RWPE1 (cell line): ENCODE results near the gene CRLF1.
A peak's percentile ranks its signal among the peaks of the same experiment; 100 is the strongest.
"Not testable (repeated sequence)": the region's sequence is repeated elsewhere in the genome, so short reads cannot be mapped to it uniquely, and the experiment has no call there.

Experiments used
- CTCF ChIA-PET: fragments of 350-600 bp; sonication (Branson Sonifier 250); formaldehyde crosslinking; extraction: SDS; loops from one replicate; lab custom pipeline; 2021; lab: Yijun Ruan, JAX
- POLR2A ChIA-PET: fragments of 400-600 bp; formaldehyde crosslinking; extraction: SDS; loops from one replicate; lab custom pipeline; 2020; ENCODE audit warnings: antibody characterized with exemption; ENCODE audit not compliant: low non-redundant PET; lab: Yijun Ruan, JAX
- DNase-seq: peaks from one replicate; pipeline ENCODE4 v3.0.0; 2012; ENCODE audit warnings: low spot score
- H3K27ac ChIP-seq: fragments of 450-650 bp; 2 replicates; pipeline ENCODE4 v1.5.1; 2017
- CTCF ChIP-seq: fragments of 450-650 bp; conservative IDR thresholded peaks from 2 replicates; pipeline ENCODE4 v1.5.1; 2017; ENCODE audit warnings: low read depth, mild to moderate bottlenecking

Gene CRLF1

GRCh38 chr19:18603255-18603957, 3.2 kb downstream of the CRLF1 start:
- POLR2A ChIA-PET, result no interaction called here
- TF ChIP-seq CTCF, result no peak
- CTCF ChIA-PET, result interaction anchor here (0.6 to 1.9 kb wide), 3 partner anchors 9 to 337 kb away, joined by 3 to 10 read pairs (median 6); no protein-coding TSS in a partner anchor
- DNase-seq, result no peak
- H3K27ac ChIP-seq, result peak overlapping the region; percentile 2

- ChIA-PET CTCF (no interaction called here), POLR2A (no interaction called here)
- H3K27ac ChIP-seq, result 0 out of 2 replicates have a peak overlapping the region, but pooled peaks have one; percentile 1
- TF ChIP-seq CTCF, result no peak
- no peak for DNase-seq
Observed at GRCh38 chr19:18601875-18602274, 4.7 kb downstream of the CRLF1 start.

GRCh38 chr19:18600692-18601397, 5.8 kb downstream of the CRLF1 start:
- CTCF ChIA-PET, H3K27ac ChIP-seq, POLR2A ChIA-PET, DNase-seq: not testable (repeated sequence)

GRCh38 chr19:18599485-18599884, 7.1 kb downstream of the CRLF1 start:
- POLR2A ChIA-PET, result no interaction called here
- TF ChIP-seq CTCF, result no peak
- CTCF ChIA-PET, result interaction anchor here (0.6 kb wide), 1 partner anchor 75 kb away, joined by 3 read pairs; no protein-coding TSS in a partner anchor
- H3K27ac ChIP-seq, result no peak overlapping the region
- DNase-seq, result no peak

- DNase-seq, result no peak
- TF ChIP-seq CTCF, result no peak
- ChIA-PET CTCF (no interaction called here), POLR2A (no interaction called here)
- no peak overlapping the region for H3K27ac ChIP-seq
Observed at GRCh38 chr19:18597809-18598660, 8.6 kb downstream of the CRLF1 start.

- TF ChIP-seq CTCF, result no peak
- CTCF ChIA-PET, result no interaction called here
- no peak overlapping the region for H3K27ac ChIP-seq
- POLR2A ChIA-PET, result no interaction called here
- peak; percentile 49 for DNase-seq
Observed at GRCh38 chr19:18596752-18597157, 9.8 kb downstream of the CRLF1 start.
